Measurements from ENCODE around the gene CLIC5.

Gene CLIC5
- long read RNA-seq = 0 reads

GRCh38 chr6:46015119-46015968, at the start of gene CLIC5:
CLIC5 (minus strand) TSS chr6:46015860; CDS start chr6:46015542, 318 bp downstream.
- Histone ChIP-seq H3K27ac (replicated peaks) (no peak within 1 kb of the TSS), H3K27me3 (ENCODE audit: insufficient read depth, poor library complexity, severe bottlenecking) (peaks cover 51% of the 10 kb centered on the region), H3K4me3 (replicated peaks; ENCODE audit: insufficient read depth, low read length) (no peak within 1 kb of the TSS; the same call in 1 of the 2 replicates)
- DNase-seq (ENCODE audit: low read depth in 1 of 2, low spot score in 1 of 2) = no peak
- TF ChIP-seq CTCF (IDR thresholded peaks at IDR 0.05; ENCODE audit: insufficient read depth, low read length) = no peak
- TF ChIP-seq GABPA (IDR thresholded peaks at IDR 0.05; ENCODE audit: low read depth) = no peak
- TF ChIP-seq POLR2AphosphoS5 (IDR thresholded peaks at IDR 0.05; ENCODE audit: low read depth) = no peak
- TF ChIP-seq, protein P1, sequence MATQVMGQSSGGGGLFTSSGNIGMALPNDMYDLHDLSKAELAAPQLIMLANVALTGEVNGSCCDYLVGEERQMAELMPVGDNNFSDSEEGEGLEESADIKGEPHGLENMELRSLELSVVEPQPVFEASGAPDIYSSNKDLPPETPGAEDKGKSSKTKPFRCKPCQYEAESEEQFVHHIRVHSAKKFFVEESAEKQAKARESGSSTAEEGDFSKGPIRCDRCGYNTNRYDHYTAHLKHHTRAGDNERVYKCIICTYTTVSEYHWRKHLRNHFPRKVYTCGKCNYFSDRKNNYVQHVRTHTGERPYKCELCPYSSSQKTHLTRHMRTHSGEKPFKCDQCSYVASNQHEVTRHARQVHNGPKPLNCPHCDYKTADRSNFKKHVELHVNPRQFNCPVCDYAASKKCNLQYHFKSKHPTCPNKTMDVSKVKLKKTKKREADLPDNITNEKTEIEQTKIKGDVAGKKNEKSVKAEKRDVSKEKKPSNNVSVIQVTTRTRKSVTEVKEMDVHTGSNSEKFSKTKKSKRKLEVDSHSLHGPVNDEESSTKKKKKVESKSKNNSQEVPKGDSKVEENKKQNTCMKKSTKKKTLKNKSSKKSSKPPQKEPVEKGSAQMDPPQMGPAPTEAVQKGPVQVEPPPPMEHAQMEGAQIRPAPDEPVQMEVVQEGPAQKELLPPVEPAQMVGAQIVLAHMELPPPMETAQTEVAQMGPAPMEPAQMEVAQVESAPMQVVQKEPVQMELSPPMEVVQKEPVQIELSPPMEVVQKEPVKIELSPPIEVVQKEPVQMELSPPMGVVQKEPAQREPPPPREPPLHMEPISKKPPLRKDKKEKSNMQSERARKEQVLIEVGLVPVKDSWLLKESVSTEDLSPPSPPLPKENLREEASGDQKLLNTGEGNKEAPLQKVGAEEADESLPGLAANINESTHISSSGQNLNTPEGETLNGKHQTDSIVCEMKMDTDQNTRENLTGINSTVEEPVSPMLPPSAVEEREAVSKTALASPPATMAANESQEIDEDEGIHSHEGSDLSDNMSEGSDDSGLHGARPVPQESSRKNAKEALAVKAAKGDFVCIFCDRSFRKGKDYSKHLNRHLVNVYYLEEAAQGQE (IDR thresholded peaks at IDR 0.05; ENCODE audit: insufficient replicate concordance, low read depth) = no peak
- TF ChIP-seq SPI1 (IDR thresholded peaks at IDR 0.05; ENCODE audit: borderline replicate concordance, low read depth) = no peak

GRCh38 chr6:46062991-46063390, 47.3 kb upstream of the CLIC5 start:
- Histone ChIP-seq H3K27ac (replicated peaks) (no peak overlapping the region), H3K4me3 (replicated peaks; ENCODE audit: insufficient read depth, low read length) (no peak overlapping the region), H3K27me3 (ENCODE audit: insufficient read depth, poor library complexity, severe bottlenecking) (peaks cover 2% of the 10 kb centered on the region)
- DNase-seq (ENCODE audit: low read depth in 1 of 2, low spot score in 1 of 2) = no peak
- TF ChIP-seq, protein P1 (IDR thresholded peaks at IDR 0.05; ENCODE audit: insufficient replicate concordance, low read depth) = no peak
- no peak for TF ChIP-seq SPI1 (IDR thresholded peaks at IDR 0.05; ENCODE audit: borderline replicate concordance, low read depth)
- TF ChIP-seq CTCF (IDR thresholded peaks at IDR 0.05; ENCODE audit: insufficient read depth, low read length) = no peak
- no peak for TF ChIP-seq POLR2AphosphoS5 (IDR thresholded peaks at IDR 0.05; ENCODE audit: low read depth)
- no peak for TF ChIP-seq GABPA (IDR thresholded peaks at IDR 0.05; ENCODE audit: low read depth)

GRCh38 chr6:46062312-46062711, 46.7 kb upstream of the CLIC5 start:
- Histone ChIP-seq H3K27ac (replicated peaks) (no peak overlapping the region), H3K27me3 (ENCODE audit: insufficient read depth, poor library complexity, severe bottlenecking) (peaks cover 2% of the 10 kb centered on the region), H3K4me3 (replicated peaks; ENCODE audit: insufficient read depth, low read length) (no peak overlapping the region)
- TF ChIP-seq, protein P1 (IDR thresholded peaks at IDR 0.05; ENCODE audit: insufficient replicate concordance, low read depth) = no peak
- TF ChIP-seq GABPA (IDR thresholded peaks at IDR 0.05; ENCODE audit: low read depth) = no peak
- TF ChIP-seq POLR2AphosphoS5 (IDR thresholded peaks at IDR 0.05; ENCODE audit: low read depth) = no peak
- no peak for TF ChIP-seq SPI1 (IDR thresholded peaks at IDR 0.05; ENCODE audit: borderline replicate concordance, low read depth)
- TF ChIP-seq CTCF (IDR thresholded peaks at IDR 0.05; ENCODE audit: insufficient read depth, low read length) = no peak
- no peak for DNase-seq (ENCODE audit: low read depth in 1 of 2, low spot score in 1 of 2)

Measured in HL-60 (cell line).